ENCODE measurements around the gene CABP4.
A peak's percentile ranks its signal among the peaks of the same experiment; 100 is the strongest.
"Not testable (repeated sequence)": the region's sequence is repeated elsewhere in the genome, so short reads cannot be mapped to it uniquely, and the experiment has no call there.

CABP4 gene

GRCh38 chr11:67482275-67482826, 27.2 kb downstream of the CABP4 start:
- DNase-seq (ENCODE audit: low read depth): no peak

- DNase-seq (ENCODE audit: low read depth): peak; percentile 95
Observed at GRCh38 chr11:67482827-67483798, 28.0 kb downstream of the CABP4 start, which contains the start of gene AIP. Gene AIP (plus strand): TSS chr11:67483026. CDS start chr11:67483159, 133 bp downstream.

DNA sequence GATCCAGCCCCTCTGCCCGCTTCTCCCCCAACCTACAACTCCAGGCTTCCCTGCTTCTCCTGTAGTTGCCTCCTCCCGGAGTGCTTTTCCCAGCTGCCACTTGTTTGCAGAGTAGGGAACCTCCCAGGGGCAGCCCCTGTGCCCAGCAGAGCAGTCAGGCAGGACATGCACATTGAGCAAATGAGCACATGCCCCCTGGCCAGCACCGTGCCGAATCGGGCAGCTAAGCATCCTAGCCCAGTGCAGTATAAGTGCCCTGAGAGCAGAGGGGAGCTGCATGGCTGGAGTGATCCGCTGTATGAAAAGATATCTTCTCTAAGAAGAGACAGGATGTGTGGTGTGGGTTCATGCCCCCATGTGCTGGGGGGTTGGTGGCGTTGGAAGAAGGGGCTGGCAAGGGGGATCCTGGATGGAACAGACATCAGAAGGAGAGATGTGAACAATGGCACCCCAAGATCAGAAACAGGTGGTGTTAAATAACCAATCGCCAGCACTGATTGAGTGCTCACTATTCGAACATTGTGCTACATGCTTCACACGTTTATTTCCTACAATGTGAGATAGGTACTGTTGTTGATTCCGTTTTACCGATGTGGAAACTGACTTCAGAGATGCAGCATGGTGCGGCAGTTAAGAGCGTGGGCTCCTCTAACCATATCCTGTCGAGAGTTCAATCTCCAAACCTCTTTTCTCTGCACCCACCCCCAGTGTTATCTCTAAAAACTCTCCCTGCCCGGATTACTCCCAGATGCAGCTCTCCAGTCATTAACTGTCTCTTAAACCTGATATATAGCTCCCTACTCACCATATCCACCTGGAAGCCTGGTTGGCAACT, 28.9 kb downstream of the CABP4 start:
- peak; percentile 25 for DNase-seq (ENCODE audit: low read depth)

DNA sequence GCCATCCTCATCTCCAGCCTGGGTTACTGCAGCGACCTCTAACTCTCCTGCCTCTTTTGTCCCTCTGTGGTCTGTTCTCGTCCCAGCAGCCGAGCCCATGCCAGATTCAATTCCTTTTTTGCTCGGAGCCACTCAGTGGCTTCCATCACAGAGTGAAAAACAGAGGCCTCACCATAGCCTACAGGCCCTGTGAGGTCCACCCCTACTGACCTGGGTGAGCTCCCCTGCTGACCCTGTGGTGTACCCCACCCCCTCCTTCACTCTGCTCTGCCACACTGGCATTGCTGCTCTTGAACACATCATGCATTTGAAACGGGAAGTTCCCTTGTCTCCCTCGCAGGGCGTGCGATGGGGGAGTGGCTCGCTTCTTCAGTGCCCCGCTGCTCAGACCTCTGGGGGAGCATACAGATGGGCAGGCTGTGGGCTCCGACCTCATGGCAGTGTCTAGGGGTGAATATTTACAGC, 29.7 kb downstream of the CABP4 start:
- DNase-seq (ENCODE audit: low read depth): peak; percentile 47

DNA sequence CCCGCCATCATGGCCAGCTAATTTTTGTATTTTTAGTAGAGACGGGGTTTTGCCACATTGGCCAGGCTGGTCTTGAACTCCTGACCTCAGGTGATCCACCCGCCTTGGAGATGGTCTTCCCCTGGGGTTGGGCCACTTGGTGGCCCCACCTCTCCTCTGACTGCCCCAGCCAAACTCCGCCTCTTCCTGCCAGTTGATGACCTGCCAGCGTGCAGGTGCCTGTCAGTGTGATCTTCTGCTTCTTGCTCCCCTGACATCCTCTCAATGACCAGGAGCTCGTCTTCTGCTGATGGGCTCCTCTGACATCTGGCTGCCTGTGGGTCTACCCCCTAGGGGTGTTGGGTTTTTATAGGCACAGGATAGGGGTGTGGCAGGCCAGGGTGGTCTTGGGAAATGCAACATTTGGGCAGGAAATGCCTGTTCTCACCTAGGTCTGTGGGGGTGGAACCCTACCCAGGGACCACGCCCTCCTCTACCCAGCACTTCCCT, 30.8 kb downstream of the CABP4 start:
- DNase-seq (ENCODE audit: low read depth): not testable (repeated sequence)

- DNase-seq (ENCODE audit: low read depth): no peak
Observed at GRCh38 chr11:67486481-67487195, 31.5 kb downstream of the CABP4 start.

DNA sequence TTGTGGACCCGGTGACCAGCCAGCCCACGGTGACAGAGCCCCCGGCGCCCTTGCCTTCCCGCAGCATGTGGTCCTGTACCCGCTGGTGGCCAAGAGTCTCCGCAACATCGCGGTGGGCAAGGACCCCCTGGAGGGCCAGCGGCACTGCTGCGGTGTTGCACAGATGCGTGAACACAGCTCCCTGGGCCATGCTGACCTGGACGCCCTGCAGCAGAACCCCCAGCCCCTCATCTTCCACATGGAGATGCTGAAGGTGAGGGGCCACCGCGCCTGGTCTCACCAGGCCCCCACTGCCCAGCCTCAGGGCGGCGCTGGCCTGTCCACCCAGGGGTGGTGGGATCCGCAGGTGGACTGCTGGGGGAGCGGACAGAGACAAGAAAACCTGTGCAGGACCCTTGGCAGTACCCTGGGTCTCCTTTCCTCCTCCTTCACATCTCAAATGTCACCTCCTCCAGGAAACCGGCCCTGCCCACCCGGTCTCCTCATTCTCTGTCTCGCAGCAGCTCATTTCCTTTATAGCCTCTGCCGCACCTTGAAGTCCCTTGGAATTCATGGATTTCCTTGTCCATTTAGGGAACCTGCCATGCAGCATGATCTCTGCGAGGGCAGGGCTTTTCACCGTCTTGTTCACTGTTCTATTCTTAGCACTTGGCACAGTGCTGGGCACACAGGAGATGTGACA, 34.2 kb downstream of the CABP4 start:
- DNase-seq (ENCODE audit: low read depth): no peak

GRCh38 chr11:67489885-67490726, 35.0 kb downstream of the CABP4 start:
- no peak for DNase-seq (ENCODE audit: low read depth)

DNA sequence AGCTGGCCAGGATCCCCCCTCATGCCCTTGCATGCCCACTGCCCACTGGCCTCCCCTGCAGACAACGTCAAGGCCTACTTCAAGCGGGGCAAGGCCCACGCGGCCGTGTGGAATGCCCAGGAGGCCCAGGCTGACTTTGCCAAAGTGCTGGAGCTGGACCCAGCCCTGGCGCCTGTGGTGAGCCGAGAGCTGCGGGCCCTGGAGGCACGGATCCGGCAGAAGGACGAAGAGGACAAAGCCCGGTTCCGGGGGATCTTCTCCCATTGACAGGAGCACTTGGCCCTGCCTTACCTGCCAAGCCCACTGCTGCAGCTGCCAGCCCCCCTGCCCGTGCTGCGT, 35.5 kb downstream of the CABP4 start:
- no peak for DNase-seq (ENCODE audit: low read depth)

- no peak for DNase-seq (ENCODE audit: low read depth)
Observed at GRCh38 chr11:67491276-67492068, 36.3 kb downstream of the CABP4 start.

DNA sequence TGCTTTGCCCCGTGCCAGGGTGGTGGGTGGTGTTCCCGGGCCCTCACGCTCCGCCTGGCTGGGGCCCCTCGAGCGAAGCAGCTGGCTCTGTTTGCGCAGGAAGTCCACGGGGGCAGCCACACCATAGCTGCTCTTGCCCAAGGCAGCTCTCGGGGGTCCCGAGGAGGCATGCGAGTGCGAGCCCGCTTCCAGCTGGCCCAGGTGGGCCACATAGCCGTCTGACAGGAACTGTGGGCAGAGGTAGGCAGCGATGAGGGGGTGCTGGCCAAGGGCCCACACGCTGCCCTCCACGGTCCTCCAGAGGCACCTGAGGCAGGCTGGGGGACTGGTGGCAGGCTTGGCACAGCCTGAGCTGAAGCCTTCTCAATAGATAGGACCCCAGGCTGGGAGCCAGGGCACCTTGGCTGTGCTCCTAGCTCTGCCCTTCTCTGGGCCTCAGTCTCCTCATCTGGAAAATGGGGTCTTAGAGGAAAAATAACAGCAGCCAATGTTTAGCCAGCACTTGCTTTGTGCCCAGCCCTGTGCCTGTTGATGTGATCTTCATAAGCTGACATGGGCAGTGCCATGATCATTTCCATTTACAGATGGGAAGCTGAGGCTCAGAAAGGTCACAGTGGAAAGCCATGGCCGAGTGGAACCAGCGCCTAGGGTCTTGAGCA, 37.0 kb downstream of the CABP4 start:
- DNase-seq (ENCODE audit: low read depth): no peak

- no peak for DNase-seq (ENCODE audit: low read depth)
Observed at GRCh38 chr11:67492801-67493547, 37.8 kb downstream of the CABP4 start.

- DNase-seq (ENCODE audit: low read depth): no peak
Observed at GRCh38 chr11:67493548-67494370, 38.6 kb downstream of the CABP4 start.

DNA sequence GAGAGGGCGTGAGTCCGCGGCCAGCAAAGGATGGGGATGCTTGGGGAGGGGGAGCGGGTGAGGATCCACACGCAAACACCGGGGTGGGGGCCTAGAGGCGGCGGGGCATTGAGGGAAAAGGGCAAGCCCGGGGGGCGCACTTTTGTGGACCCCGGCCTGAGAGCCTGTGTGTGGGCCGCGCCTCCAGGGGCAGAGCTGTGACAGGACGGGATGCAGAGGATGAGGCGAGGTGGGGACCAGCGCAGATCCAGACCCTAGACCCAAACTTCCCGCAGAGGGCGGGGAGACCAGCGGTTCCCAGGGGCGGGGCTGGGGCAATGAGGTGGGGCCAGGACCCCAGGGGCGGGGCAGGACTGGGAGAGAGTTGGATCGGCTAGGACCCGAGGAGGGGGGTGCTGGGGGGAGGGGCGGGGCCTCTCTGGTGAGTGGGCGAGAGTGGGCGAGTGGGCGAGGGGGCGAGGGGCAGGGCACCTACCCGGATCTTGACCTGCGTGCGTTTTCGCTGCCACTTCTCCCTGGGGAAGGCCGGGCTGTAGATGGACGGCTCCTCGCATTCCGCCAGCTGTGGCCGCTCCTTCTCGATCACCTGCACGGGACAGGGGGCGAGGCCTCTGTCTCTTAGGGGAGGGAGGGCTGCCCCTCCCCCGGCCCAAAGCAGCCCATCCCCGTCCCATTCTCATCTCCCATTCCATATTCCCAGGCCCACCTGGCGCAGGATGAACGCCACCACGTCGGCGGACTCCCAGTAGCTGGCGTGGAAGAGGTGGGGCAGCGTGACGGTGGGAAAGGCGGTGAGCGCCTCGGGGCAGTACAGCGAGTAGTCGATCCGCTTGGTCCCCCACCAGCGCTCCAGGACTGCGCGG, 39.4 kb downstream of the CABP4 start:
- DNase-seq (ENCODE audit: low read depth): no peak

DNA sequence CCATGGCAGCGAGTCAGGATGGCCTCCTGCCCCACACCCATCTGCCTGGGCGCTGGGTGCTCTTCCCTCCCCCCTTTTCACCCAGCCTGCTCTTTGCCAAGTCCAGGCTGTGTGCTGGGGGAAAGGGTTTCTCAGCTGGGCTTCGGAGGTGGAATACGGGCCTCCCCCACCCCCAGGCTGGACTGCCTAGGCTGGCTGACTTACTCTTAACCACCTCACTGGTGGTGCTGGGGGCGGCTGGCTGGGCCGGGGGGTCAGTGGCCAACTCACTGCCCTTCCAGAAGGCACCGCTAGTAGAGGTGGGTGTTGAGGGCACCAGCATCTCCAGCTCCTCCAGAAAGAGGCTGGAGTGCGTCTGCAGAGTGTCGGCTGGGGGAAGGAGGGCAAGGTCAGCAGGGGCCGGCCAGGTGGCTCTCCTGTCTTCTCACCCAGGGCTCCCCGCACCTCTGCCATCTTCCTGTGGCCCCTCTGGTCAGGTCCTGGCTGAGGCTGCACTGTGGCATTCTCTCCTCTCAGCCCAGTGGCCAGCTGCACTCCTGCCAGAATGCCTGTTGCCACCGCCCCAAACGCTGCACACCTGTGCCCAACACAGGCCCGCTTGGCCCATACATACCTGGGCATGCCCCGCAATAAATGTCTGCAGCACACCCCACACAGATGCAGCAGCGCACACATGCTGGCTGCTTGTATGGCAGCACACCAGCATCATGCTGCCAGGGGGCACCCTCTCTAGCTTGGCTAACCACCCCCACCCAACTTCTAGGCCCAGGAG, 40.3 kb downstream of the CABP4 start:
- no peak for DNase-seq (ENCODE audit: low read depth)

Data from T-helper 22 cell (primary cell).